NCI-H128 (cell line): ENCODE results near the gene ADGRB3.
"Not testable (repeated sequence)": the region's sequence is repeated elsewhere in the genome, so short reads cannot be mapped to it uniquely, and the experiment has no call there.

Experiments used
- DNase-seq: peaks from one replicate; lab custom pipeline; 2025; ENCODE audit not compliant: unreplicated experiment; lab: John Stamatoyannopoulos, UW

ADGRB3 gene

DNA sequence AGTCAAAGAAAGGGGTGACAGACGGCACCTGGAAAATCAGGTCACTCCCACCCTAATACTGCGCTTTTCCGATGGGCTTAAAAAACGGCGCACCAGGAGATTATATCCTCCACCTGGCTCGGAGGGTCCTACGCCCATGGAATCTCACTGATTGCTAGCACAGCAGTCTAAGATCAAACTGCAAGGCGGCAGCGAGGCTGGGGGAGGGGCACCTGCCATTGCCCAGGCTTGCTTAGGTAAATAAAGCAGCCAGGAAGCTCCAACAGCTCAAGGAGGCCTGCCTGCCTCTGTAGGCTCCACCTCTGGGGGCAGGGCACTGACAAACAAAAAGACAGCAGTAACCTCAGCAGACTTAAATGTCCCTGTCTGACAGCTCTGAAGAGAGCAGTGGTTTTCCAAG is 277.7 kb downstream of the ADGRB3 start:
- not testable (repeated sequence) for DNase-seq

DNA sequence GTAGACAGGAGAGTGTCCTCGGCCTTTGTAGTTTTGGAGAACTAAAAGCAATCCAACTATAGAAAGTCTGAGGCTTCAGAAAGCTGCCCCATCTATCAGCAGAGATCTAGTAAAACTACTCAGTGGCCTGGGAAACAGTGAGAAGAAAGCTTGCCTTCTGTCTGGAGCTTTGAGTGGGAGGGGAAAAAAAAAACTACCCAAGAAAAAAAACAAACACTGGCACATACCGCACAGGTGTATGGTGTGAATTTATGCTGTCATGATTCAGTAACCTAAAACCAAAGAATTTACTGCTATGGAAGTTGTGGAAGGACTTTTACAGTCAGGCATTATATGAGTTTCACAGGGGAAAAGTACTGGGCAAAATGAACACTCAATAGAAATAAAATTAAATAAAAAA is 280.5 kb downstream of the ADGRB3 start:
- DNase-seq: no peak

DNA sequence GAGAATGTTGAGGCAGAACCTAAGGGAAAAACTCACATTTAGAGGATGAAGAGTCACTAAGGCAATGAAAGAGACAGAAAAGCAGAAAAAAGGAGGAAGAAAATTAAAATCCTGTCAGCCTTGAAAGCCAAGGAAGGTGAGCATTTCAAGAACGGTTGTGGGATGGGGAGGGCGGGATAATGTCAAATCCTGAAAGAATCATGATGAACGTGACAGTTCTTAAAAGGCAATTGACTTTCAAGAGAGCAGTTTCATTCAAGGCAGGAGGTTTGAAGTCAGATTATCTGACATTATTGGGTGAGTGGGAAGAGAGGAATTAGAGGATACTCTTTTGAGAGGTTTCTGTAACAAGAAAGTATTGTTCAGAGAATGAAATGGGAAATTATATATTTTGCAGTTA is 284.5 kb downstream of the ADGRB3 start:
- no peak for DNase-seq

DNA sequence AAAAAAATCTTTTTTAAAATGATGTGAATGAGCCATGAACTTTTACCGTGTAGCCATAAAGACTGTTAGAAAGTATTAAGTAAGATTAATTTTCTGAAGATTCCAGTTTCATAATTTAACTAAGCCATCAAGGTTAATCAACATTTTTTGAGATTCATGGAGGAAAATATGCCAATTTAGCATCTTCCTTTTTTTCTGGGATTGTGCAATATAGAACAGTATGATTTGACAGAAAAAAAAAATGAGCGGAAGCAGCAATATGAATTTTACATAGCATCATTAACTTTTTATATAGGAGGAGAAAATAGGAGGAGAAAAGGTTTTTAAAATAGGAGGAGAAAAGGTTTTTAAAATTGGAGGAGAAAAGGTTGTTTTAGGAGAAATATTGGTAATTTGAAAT is 306.3 kb downstream of the ADGRB3 start:
- no peak for DNase-seq

DNA sequence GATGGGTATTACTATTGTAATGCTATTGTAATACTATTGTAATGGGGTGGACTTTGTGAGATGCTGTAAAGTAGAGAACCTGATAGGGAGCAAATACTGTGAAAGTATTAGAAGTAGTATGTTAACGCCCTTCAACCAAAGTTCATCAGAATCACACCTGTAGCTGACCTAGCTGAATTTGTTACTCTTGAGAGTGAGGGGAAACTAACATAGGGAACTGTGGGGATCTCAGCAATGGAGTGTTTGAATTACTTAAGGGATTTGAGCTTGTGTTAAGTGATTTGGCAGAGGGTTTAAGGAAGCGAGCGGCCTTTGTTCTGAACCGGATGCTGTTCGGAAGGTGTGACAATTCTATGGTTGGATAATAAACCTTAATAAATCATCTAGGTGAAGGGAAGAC is 312.6 kb downstream of the ADGRB3 start:
- DNase-seq: no peak

DNA sequence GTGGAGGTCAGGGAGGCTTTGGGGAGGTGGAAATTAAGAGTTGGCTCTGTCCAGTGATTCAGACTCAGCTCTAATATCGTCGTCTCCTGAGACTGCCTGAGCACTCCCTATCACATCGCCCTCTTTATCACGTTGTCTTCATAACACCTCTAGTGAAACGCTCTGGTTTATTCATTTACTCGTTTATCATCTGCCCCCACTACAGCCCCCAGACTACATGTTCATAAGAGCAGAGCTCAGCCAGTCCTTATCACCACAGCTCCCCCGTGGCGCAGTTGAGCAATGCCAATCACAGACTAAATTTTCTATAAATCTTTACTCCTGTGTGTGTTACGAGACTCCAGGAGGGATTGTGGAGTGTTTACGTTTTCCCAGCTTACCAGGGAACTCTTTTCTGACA is 316.2 kb downstream of the ADGRB3 start:
- DNase-seq: peak; percentile 8

DNA sequence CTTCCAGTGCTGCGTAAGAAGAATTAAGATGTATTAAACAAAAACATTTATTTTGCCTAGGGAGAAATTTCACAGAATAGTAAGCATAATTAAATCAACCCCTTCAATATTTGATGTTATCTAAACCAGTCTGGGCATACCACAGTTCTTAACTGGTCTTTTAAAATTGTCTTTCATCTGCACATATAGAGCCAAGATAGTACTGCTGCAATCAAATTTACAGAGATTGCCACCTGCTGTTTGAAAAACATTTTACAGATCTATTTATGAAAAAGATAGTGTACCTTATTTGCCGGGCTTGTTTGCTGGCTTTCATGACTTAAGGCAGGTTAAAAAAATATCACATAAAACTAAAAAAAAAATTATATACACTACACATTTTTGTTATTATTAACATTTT is 323.2 kb downstream of the ADGRB3 start:
- no peak for DNase-seq

DNA sequence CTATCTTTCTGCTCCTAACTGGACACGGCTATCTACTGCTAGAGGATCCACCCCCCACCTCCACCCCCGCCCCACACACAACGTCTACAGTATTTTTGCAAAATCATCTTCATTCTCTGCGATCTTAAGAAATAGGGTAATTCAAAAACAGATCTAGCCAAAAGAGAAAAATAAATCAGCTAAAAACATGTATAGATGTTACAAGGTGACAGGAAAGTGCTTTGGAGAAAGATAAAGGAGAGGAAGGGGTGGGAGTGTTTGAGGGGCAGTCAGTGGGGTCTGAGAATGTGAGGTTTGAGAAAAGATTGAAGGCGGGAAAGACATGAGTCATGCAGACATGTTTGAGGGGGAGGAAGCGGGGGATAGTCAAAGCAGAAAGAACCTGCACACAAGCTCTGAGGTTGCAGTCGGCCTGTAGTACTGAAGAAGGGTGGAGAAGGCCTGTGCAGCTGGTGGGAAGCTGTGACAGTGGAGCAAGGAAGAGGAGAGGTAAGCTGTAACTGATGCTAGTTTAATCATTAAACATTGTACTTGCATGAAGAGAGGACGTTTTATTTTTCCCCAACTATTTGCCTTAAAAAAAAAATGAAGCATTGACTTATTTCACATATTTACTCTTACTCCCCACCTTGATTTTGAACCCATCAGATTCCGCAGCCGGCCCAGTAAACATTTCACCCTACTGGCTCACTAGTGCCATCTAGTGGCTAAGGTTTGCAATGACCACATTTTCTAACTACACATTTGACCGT is 332.6 kb downstream of the ADGRB3 start:
- peak; percentile 37 for DNase-seq

DNA sequence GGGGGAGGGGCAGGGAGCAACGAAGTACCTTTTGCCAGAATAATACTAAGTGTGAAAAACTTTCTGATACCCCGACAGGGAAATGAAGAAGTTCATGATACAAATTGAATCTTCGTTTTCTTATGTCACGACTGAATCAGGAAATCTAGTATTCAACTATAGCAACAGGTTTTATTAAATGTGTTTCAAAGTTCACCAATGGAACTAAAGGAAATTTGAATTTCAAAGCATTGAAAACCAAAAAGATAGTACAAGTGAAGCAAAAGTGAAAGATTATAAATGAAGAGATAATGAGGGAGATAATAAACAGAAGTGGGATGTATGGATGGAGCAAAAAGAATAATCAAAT is 333.2 kb downstream of the ADGRB3 start:
- no peak for DNase-seq

DNA sequence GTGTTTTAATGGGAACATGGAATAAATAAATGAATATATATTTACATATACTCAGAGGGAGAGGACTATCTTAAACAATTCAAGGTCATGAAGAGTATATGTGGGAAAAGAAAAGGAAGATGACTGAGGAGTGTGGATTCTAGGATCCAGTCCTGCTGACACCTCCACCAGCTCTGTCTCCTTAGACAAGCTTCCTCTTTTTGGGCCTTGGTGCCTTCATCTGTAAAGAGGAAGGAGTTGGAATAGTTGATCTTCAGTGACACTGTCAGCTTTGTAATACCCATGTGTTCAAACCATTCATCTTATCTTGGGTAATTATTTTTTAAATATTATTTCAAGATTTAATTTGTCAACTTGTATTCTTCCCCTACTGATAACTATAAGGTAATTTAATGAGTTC is 338.0 kb downstream of the ADGRB3 start:
- no peak for DNase-seq

DNA sequence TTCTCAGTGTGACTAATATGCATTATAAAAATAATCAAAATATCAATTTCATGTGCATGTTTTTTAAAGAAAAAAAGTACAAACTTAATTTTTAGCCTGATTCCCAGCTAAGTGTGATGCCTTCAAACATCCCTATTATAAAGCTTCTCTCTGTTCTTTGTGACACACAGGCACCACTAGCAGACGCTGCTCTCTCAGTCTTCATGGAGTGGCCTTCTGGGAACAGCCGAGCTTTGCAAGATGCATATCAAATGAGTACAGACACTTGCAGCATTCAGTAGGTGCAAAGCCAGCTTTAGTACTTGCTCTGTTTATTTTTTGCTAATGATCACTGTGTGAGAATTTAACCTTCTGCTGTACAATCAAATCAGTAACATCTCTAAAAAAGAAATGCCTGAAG is 340.0 kb downstream of the ADGRB3 start:
- DNase-seq: no peak

DNA sequence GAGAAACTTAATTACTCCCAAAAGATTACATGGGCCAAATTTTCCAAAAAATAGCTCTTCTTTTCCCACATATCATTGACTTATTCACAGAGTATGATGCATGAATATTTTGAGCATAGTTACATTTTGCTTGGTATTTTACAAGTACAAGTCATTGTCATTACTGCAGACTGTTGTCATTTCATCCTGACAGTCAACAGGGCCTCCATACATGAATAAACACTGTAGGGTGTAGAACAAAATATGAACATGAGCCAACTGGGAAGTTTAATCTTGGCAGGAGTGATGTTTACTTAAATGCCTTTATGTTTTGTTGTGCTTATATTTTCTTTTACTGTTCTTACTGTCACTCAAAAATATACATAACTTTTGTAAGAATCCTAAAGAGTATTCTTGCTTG is 340.7 kb downstream of the ADGRB3 start:
- DNase-seq: no peak

DNA sequence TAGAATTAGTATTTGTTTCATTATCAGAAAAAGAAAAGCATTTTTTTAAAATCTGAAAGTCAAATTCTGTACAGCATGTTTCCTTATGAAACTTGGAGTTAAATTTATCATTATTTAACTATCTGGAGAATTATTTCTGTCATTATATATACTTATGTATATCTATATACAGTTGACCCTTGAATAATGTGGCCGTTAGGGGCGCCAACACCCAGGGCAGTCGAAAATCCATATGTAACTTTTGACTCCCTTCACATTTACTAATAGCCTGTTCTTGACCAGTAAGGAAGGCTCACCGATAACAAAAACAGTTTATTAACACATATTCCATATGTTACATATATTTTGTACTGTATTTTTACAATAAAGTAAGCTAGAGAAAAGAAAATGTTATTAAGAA is 341.2 kb downstream of the ADGRB3 start:
- DNase-seq: no peak

DNA sequence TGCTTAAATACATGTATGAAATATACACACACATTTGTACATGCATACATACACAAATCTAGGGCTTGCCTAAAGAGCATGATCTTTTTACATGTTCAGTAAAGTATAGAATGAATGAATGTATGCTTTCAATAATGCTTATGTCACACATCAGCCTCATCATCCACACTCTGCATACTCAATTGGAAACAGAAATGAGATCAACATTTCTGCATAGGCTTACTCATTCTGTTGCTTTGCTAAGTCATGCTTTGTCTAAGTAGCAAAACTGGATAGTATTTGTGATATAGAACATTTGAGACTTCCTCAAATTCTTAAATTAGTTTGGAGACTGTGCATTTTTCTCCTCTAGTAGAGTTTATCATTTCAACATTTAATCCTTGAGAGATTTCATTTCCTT is 343.3 kb downstream of the ADGRB3 start:
- DNase-seq: no peak

DNA sequence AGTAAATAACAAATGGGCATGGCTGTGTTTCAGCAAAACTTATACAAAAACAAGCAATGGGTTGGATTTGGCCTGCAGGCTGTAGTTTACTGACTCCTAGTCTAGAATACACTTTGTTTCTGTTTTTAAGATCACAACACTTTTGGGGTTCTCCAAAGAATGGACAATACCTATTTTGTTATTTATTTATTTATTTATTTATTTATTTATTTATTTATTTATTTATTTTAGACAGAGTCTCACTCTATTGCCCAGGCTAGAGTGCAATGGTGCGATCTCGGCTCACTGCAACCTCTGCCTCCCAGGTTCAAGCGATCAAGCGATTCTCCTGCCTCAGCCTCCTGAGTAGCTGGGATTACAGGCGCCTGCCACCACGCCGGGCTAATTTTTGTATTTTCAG is 346.6 kb downstream of the ADGRB3 start:
- DNase-seq: not testable (repeated sequence)

DNA sequence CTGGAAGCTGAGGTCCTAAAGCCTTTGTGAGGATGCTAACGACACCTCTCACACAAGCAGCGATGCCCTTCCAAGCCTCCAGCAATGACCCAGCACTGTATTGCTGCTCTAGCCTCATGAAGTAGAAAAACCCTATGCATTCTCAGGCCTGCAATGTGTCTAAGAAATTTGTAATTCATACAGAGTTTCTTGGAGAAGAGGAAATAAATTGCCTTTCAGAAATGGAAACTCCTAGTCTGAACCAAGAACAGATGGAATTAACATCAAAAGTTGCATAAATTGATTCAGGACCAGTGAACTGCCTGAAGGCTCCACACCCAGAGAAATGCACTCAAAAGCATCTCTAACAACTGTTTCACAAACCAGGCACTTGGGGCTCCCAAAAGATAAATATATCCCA is 353.6 kb downstream of the ADGRB3 start:
- no peak for DNase-seq

DNA sequence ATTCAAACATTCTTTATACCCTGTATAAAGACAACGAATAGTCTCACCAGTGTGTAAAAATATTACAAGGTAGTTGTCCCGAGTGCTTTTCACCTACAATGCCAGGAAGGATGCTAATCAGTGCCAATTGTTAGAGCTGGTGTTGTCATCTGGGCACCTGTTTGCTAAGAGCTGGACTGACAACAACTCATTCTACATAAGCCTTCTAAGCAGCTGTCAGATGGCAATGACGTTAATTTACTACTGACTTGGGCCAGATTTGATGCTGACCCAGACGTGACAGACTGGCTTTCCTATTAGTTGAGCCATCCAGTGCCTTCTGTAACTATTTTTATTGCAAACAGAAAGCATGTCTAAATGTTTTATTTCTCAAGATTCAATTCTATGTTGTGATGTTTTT is 355.2 kb downstream of the ADGRB3 start:
- no peak for DNase-seq

DNA sequence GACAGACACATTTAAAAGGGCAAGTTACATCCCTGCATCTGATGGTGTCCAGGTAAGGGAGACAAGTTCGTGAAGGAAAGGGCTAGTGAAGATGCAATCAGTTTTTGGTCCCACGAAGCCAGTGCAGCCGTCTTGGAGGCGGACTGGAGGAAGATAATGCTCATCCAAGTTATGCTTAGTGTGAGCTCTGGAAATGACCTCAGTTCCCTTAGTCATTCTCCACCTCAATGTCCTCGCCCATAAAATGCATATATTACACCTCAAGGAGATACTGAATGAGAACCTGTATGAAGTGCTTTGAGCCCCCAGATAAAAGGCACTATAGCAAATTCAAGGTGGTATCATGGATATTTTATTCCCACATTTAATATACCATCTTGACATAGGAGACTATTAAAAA is 358.8 kb downstream of the ADGRB3 start:
- DNase-seq: no peak

DNA sequence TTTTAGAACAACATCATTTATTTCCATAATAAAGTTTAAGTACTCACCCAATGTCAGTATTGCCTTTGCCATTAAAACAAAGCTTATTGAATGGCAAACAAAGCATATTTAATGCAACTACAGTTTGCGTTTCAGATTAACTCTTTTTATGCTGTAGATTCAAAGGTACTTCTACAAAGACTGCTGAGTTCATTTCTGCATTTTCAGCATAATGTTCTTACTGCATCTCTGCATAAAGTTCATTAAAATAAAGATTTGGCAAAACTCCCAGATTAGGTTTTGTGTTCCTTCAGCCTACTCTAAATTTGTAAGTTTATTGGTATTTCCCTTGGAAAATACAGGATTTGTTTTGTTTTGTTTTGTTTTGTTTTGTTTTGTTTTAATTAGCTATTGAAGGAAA is 359.4 kb downstream of the ADGRB3 start:
- no peak for DNase-seq

DNA sequence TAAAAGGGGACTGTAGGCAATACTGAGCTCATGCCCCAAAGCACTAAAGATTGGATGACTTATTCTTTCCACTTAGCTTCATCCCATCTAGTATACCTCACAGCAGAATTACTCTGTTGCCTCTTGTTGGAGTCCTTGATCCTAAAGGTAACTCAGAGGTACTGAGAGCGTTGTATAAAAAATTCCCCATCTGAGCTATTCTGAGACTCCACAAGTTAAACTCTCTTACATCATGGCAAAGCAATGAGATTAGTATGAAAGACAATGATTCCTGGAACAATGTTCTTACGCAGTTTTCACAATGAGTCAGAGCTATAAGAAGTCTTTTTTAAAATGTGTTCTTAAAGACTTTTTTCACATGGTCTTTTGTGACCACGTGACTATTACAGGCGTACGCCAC is 370.1 kb downstream of the ADGRB3 start:
- no peak for DNase-seq

DNA sequence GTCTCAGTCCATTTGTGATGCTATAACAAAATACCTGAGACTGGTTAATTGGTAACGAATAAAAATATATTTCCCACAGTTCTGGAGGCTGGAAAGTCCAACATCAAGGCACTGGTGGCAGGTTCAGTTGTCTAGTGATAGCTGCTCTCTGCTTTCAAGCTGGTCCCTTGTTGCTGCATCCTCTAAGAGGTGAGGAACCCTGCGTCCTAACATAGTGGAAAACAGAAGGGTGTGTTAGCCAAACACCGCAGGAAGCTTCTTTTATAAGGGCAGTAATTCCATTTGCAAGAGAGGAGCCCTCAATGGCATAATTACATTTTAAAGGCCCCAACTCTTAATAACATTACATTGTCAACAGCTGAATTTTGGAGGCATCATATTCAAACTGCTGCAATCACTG is 372.7 kb downstream of the ADGRB3 start:
- no peak for DNase-seq

DNA sequence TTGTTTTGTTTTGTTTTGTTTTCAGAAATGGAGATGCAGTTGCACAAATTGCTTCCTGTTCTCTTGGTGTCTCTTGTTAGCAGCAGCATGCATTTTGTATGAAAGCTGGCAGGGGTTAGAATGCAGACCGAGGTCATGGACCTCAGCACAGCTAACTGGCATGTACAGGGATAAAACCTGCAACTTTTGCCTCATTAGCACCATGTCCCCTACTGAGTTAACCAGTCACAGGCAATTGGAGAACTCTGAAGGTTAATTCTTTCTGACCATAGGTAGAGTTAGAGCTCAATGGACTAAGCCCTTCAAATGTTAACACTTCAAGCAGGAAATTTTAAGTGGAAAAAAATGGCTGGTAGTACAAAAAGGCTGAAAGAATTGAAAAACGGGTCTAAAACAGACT is 377.1 kb downstream of the ADGRB3 start:
- no peak for DNase-seq

DNA sequence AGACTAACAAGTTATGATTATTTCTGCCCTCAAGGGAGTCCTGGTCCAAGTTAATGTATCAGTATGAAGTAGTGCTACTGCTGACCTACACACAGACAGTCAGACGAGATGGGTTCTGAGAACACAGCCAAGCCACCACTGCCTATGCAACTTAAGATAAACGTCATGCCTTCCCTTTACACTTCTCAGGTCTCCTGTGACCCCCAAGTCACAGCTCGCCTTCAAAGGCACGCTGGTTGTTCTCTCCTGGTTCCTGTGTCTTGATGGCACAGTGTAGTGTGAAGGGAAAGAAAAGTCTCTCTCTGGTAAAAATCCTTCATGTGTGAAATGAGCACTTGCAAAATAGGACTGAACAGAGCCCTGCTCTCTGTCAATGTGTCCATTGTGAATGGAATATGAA is 377.8 kb downstream of the ADGRB3 start:
- no peak for DNase-seq

DNA sequence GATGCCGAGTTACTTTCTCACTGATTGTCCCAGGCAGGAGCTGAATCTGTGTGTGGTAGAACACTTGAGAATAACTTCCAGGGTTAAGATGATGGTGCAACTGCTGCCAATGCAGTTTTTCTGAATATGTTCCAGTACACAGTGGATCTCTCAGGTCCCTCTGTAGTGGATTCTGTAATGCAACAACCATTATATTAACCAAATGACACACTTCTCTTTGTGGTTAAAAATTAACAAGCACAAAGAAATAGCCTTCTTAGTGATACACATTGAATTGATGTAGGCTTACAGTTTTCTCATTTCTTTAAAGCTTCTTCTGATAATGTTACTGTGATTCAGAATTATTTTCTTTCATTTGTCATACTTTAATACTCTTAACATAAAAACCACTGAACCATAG is 383.8 kb downstream of the ADGRB3 start:
- DNase-seq: no peak
